Effector memory CD4-positive, alpha-beta T cell (primary cell): ENCODE data around the gene ATP8A1.
"Not testable (repeated sequence)": the region's sequence is repeated elsewhere in the genome, so short reads cannot be mapped to it uniquely, and the experiment has no call there.

Experiments
- DNase-seq, 3 donors: peaks; one replicate each; pipeline ENCODE4 v3.0.0-alpha.2; 2020
- H3K27ac ChIP-seq: 2 replicates; pipeline ENCODE4 v1.7.0; 2013; ENCODE audit warnings: mild to moderate bottlenecking, low read length, moderate library complexity; ENCODE audit not compliant: insufficient read depth, poor library complexity, severe bottlenecking
- H3K27me3 ChIP-seq: replicated peaks from 2 replicates; pipeline ENCODE4 v1.7.0; 2013; ENCODE audit warnings: mild to moderate bottlenecking, low read length; ENCODE audit not compliant: insufficient read depth, control insufficient read depth, poor library complexity, severe bottlenecking
- H3K36me3 ChIP-seq: 2 replicates; pipeline ENCODE4 v1.7.0; 2013; ENCODE audit warnings: mild to moderate bottlenecking, low read length, moderate library complexity; ENCODE audit not compliant: control insufficient read depth, insufficient read depth
- H3K4me1 ChIP-seq: 2 replicates; pipeline ENCODE4 v1.7.0; 2013; ENCODE audit warnings: low read length, mild to moderate bottlenecking; ENCODE audit not compliant: control insufficient read depth, insufficient read depth, poor library complexity, severe bottlenecking
- H3K4me3 ChIP-seq: 2 replicates; pipeline ENCODE4 v1.7.0; 2013; ENCODE audit warnings: low read length, low read depth, mild to moderate bottlenecking; ENCODE audit not compliant: insufficient read depth, poor library complexity, severe bottlenecking
- H3K9me3 ChIP-seq: 2 replicates; pipeline ENCODE4 v1.7.0; 2013; ENCODE audit warnings: mild to moderate bottlenecking, low read length, moderate library complexity; ENCODE audit not compliant: control insufficient read depth

Gene ATP8A1

DNA sequence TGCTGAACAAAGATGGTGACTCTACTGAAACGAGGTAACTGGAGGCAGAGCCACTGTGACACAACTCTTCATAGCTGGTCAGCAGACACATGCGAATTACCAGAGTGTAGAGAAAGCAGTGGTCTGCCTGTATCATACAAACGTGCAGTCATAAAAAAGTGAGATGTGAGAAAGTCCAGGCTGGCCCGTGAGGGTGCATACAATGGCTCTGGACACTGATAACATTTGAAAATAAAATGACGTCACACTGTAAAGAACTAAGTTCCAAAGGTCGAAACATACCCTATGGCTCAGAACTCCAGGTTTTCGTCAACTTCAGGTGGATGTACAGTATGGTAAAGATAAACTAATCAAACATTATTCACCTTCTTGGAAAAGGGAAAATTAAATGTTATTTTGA is 163.9 kb downstream of the ATP8A1 start:
- Histone ChIP-seq H3K9me3 (no peaks in the 10 kb centered on the region), H3K27me3 (no peaks in the 10 kb centered on the region), H3K4me3 (no peak overlapping the region), H3K27ac (no peak overlapping the region), H3K4me1 (no peaks in the 10 kb centered on the region), H3K36me3 (peaks cover 4% of the 10 kb centered on the region)
- no peak for DNase-seq

DNA sequence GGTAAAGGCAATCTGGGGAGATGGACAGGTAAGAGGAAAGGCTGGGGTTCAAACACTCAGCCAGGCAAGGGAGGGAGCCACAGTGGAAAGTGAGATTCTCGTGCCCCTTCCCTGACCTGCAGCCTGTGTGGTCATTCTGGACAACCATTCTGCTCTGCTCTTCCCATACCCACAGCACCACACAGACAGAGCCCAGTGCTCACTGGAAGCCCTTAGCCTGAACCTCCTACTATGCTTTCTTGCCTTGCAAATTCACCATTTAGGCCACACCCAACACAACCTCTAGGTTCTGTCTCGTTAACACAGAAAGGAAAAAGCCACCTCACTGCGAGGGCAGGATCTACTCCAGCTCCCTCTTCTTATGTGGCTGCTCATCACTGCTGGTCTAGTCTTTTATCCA is 166.9 kb downstream of the ATP8A1 start:
- Histone ChIP-seq H3K36me3 (peaks cover 4% of the 10 kb centered on the region), H3K27me3 (no peaks in the 10 kb centered on the region), H3K4me1 (no peaks in the 10 kb centered on the region), H3K9me3 (no peaks in the 10 kb centered on the region), H3K4me3 (no peak overlapping the region), H3K27ac (no peak overlapping the region)
- no peak for DNase-seq

DNA sequence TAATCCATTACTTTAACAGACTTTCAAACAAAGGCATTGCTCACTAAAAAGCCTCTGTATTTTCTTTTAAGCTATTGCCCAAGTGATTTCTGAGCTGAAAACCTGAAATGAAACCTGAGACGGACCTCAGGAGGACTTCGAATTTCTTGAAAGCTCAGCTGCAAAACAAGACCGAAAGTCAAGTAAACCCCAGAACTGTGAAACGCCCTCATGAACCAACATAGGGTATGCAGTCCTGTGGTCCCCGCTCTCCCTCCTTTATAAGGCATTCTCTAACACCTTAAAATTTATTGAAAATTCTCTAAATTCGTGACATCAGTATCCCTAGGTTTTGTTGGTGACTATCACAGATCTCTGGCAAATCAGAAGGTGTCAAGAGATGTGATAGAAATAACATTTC is 167.8 kb downstream of the ATP8A1 start:
- Histone ChIP-seq H3K4me3 (no peak overlapping the region), H3K4me1 (no peaks in the 10 kb centered on the region), H3K9me3 (no peaks in the 10 kb centered on the region), H3K36me3 (peaks cover 4% of the 10 kb centered on the region), H3K27ac (no peak overlapping the region), H3K27me3 (no peaks in the 10 kb centered on the region)
- DNase-seq, result no peak

DNA sequence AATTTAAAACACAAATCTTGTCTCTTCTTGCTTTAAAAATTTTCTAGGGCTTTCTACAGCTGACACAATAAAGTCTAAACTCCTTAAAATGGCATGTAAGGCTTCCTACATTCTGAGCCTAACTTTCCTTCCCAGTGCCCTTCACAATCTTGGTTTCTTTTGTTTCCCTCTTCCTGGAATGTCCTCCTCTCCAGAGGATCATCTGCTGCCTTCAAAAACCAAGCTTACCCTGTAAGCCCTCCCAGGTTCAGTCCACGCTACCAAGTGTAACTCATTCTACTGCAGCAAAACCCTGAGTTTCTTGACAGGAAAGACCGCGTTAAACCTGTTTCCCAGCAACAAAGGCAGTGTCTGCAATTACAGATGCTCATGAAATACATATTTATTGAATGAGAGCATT is 168.4 kb downstream of the ATP8A1 start:
- H3K27ac ChIP-seq, result no peak overlapping the region
- no peaks in the 10 kb centered on the region for H3K9me3 ChIP-seq
- no peaks in the 10 kb centered on the region for H3K27me3 ChIP-seq
- peaks cover 4% of the 10 kb centered on the region for H3K36me3 ChIP-seq
- DNase-seq, result no peak
- no peak overlapping the region for H3K4me3 ChIP-seq
- no peaks in the 10 kb centered on the region for H3K4me1 ChIP-seq

DNA sequence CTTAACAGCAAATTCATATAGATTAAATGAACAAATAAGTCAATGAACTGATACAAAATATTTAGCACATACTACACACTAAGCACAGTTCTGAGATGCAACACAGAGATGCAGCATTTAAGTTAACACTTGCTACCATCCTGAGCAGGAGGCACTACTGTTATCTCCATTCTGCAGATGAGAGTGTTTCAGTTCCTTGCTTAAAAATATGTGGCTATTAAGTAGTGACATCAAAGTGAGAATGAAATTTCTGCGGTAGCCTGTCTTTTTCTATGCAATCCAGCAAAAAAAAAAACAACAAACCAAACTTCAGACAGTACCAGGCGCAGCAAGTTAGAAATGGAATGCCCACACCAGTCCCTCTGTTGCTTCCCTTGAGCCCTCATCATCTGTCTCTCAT is 168.8 kb downstream of the ATP8A1 start:
- Histone ChIP-seq H3K27me3 (no peaks in the 10 kb centered on the region), H3K4me3 (no peak overlapping the region), H3K9me3 (no peaks in the 10 kb centered on the region), H3K27ac (no peak overlapping the region), H3K4me1 (no peaks in the 10 kb centered on the region), H3K36me3 (peaks cover 4% of the 10 kb centered on the region)
- no peak for DNase-seq

DNA sequence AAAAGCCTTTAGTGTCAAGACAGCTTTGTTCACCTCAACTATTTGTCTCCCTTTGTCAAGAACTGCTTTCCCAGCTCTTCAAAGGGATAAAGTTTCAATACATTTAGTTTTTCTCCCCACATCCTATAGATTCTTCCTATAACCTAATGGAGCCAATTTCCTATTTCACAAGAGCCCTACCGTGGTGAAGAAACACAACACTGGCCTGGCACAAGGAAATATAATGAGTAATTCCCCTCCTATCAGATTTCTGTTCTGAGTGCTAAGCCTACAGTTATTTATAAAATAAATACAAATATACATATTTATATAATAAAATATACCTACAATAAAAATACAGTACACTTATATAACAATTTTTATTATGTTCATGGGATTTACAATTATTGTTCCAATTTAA is 169.7 kb downstream of the ATP8A1 start:
- Histone ChIP-seq H3K36me3 (no peaks in the 10 kb centered on the region), H3K27ac (no peak overlapping the region), H3K27me3 (no peaks in the 10 kb centered on the region), H3K9me3 (no peaks in the 10 kb centered on the region), H3K4me3 (no peak overlapping the region), H3K4me1 (no peaks in the 10 kb centered on the region)
- no peak for DNase-seq

DNA sequence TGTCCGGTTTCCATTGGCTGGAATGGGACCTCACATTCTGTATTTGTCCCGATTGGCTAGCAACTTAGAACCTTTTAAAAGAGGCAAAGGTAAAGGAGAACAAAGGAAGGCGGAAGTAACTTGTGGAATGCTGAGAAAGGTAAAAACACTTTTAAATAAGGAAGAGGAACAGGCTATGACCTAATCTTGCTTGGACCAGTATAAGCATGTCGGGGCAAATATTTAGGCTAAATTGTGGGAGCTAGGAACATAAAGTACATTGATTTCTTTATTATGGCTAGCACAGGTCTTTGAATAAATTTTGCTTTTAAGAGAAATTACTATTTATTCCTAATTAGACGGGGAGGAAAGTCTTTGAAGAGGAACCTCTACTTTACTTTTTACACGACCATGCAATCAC is 170.7 kb downstream of the ATP8A1 start:
- not testable (repeated sequence) for H3K9me3 ChIP-seq, H3K36me3 ChIP-seq, H3K27ac ChIP-seq, H3K4me3 ChIP-seq, H3K27me3 ChIP-seq, DNase-seq, H3K4me1 ChIP-seq

DNA sequence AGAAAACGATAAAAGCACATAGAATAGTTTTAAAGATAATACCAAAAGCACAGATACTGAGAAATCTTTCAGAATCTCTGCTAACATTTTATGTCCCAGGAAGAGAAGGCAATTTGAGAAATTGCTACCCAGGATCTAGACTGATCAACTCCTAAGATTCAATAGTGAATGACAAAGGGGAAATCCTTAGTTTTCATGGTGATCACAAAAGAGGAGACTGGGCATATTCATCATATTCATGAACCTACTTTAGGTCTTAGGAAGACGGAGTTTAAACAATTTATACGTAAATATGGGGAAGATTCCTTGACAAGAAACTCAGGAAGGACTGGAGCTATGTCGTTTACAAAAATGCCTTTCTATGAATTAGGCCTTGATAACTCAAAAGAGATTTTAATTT is 172.3 kb downstream of the ATP8A1 start:
- H3K9me3 ChIP-seq, result no peaks in the 10 kb centered on the region
- DNase-seq, result no peak
- H3K4me3 ChIP-seq, result no peak overlapping the region
- H3K36me3 ChIP-seq, result no peaks in the 10 kb centered on the region
- H3K27me3 ChIP-seq, result no peaks in the 10 kb centered on the region
- H3K27ac ChIP-seq, result no peak overlapping the region
- no peaks in the 10 kb centered on the region for H3K4me1 ChIP-seq

DNA sequence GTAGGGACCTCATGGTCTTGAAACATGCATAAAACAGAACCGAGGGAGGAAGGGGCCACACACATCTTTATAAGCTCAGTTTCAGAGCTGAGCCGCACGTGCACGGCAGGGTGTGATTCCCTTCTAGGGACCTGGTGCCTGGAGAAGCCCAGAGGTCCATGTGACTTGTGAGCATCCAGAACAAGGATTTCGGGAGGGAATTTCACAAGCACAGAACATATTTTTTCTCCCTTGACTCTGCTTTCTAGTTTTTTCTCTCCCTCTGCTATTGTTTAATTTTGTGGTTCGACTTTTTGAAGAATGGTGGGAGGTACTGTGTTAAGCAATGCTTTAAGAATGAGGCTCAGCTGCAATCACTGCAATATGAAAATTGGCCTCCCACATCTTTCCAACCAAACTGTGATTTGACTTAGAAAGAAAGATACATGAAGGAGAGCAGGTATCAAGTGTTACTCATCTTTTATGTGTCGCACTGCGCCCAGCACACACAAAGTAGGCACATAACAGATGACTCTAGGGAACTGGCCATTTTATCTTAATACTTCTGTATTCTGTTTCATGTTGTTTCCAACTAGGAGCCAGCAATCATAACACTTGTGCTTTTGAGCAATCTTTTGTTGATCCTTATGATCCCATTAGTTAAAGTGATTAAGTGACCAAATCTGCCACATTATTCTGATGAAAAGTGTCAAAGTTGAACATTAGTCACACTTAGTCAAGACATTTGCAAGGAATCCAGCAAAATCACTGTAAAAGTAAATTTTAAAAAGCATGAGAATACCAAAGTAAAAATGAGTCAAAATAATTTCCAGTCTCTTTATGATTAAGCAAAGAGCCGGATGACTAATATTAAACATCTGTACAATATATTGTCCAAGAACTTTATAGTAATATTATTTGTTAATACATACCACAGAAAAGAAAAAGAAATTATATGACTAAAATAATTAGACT is 173.2 kb downstream of the ATP8A1 start:
- H3K9me3 ChIP-seq, result no peaks in the 10 kb centered on the region
- no peaks in the 10 kb centered on the region for H3K36me3 ChIP-seq
- H3K27me3 ChIP-seq, result no peaks in the 10 kb centered on the region
- no peak overlapping the region for H3K27ac ChIP-seq
- H3K4me3 ChIP-seq, result no peak overlapping the region
- no peaks in the 10 kb centered on the region for H3K4me1 ChIP-seq
- DNase-seq, result no peak

DNA sequence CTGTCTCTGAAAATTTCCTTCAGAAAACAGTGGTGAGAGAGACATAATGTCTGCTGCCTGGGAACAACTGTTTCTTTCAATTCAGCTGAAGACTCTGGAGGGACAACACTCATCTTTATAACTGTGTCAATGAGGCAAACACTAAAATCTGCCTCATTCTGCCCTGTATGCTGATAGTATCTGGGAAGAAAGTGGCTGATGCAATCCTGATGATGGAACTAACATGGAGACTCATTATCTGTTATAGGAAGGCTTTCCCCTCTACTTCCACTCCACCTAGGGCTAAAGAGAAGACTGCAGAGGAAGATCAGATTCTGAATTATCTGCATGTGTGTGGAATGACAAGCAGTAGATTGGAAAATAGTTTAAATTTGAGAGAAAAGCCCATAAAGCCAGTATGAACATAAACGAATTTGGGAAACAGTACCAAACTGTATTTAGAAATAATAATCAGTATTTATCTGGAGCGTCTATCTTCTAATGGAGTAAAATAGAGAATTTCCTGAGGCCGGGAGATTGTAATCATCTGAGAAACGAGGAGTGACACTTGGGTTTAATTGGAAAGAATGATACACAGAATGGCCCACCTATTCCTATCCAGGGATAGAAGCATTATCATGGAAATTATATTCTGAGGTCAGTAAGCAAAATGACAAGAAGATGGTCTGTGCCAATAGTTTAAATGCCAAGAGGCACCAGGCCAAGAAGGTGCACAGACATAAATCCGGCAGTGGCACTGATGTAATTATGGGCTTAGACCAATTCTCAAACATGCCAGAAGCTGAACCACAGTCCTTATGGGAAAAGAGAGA is 174.2 kb downstream of the ATP8A1 start:
- Histone ChIP-seq H3K27ac (no peak overlapping the region), H3K4me3 (no peak overlapping the region), H3K9me3 (no peaks in the 10 kb centered on the region), H3K4me1 (no peaks in the 10 kb centered on the region), H3K36me3 (no peaks in the 10 kb centered on the region), H3K27me3 (no peaks in the 10 kb centered on the region)
- DNase-seq, result no peak
